ENCODE measurements around the gene DYNLT1.

GRCh38 chr6:158625881-158626305 is 18.6 kb downstream of the DYNLT1 start:
- no peak for TF ChIP-seq GATA3 (IDR thresholded peaks at IDR 0.05; ENCODE audit: low read depth, low read length)
- TF ChIP-seq GATA2 (IDR thresholded peaks at IDR 0.05; ENCODE audit: low read depth, low read length), result no peak

Measured in SH-SY5Y (cell line).